ENCODE data around the gene POMGNT2. TPM values are rescaled to one million over a fixed set of nuclear protein-coding genes. Genes with fewer than 3 reads are reported as not detected.

Gene POMGNT2
- total and polyA plus RNA-seq, 4 donors, result 5.8 to 6.6 (median 6.5) TPM

GRCh38 chr3:43032646-43033628 lies 72.9 kb downstream of the POMGNT2 start (continued):
- TF ChIP-seq CTCF (IDR thresholded peaks at IDR 0.05; ENCODE audit: low read depth, low read length, missing input control) (no peak), SP1 (IDR thresholded peaks at IDR 0.05) (no peak), MAX (IDR thresholded peaks at IDR 0.05) (no peak)

GRCh38 chr3:43031889-43032545 lies 73.9 kb downstream of the POMGNT2 start:
- TF ChIP-seq SP1 (IDR thresholded peaks at IDR 0.05), result no peak
- no peak for TF ChIP-seq RXRA (IDR thresholded peaks at IDR 0.05)
- no peak for TF ChIP-seq HNF4G (IDR thresholded peaks at IDR 0.05)
- no peak for TF ChIP-seq GABPA (IDR thresholded peaks at IDR 0.05 in 1 of 2, conservative IDR thresholded peaks at IDR 0.05 in 1 of 2)
- no peak for TF ChIP-seq REST (IDR thresholded peaks at IDR 0.05)
- TF ChIP-seq FOXA2 (IDR thresholded peaks at IDR 0.05), result no peak
- H3K9me3 ChIP-seq (ENCODE audit: control insufficient read depth in 4 of 4, low read length in 3 of 4), result no peaks in the 10 kb centered on the region
- no peak overlapping the region for H3K4me3 ChIP-seq (ENCODE audit: low read depth in 1 of 3, low read length in 3 of 3)
- H3K36me3 ChIP-seq (ENCODE audit: control insufficient read depth in 4 of 4, insufficient read depth in 3 of 4, low read depth in 1 of 4, low read length in 3 of 4), result peaks cover 0 to 17% (median 0%) of the 10 kb centered on the region in 4 donors
- no peak overlapping the region for H3K9ac ChIP-seq (ENCODE audit: low read depth in 1 of 2, low read length in 2 of 2)
- H3K27ac ChIP-seq (ENCODE audit: low read depth in 1 of 2, low read length in 2 of 2), result no peak overlapping the region
- DNase-seq (ENCODE audit: low spot score), result no peak
- peaks cover 0 to 4% (median 0%) of the 10 kb centered on the region in 4 donors for H3K4me1 ChIP-seq (ENCODE audit: control insufficient read depth in 4 of 4, insufficient read depth in 4 of 4, low read length in 3 of 4)
- H3K27me3 ChIP-seq (ENCODE audit: control insufficient read depth in 4 of 4, insufficient read depth in 4 of 4, low read length in 3 of 4), result no peaks in the 10 kb centered on the region
- WGBS, result 94% methylated on average over 16 of the region's 16 CpGs

GRCh38 chr3:43031485-43031884 lies 74.4 kb downstream of the POMGNT2 start:
- H3K9ac ChIP-seq (ENCODE audit: low read depth in 1 of 2, low read length in 2 of 2), result no peak overlapping the region
- H3K9me3 ChIP-seq (ENCODE audit: control insufficient read depth in 4 of 4, low read length in 3 of 4), result no peaks in the 10 kb centered on the region
- no peak for DNase-seq (ENCODE audit: low spot score)
- H3K4me3 ChIP-seq (ENCODE audit: low read depth in 1 of 3, low read length in 3 of 3), result no peak overlapping the region
- peaks cover 0 to 13% (median 0%) of the 10 kb centered on the region in 4 donors for H3K36me3 ChIP-seq (ENCODE audit: control insufficient read depth in 4 of 4, insufficient read depth in 3 of 4, low read depth in 1 of 4, low read length in 3 of 4)
- H3K4me1 ChIP-seq (ENCODE audit: control insufficient read depth in 4 of 4, insufficient read depth in 4 of 4, low read length in 3 of 4), result peaks cover 0 to 4% (median 0%) of the 10 kb centered on the region in 4 donors
- WGBS, result 68% methylated on average over 4 of the region's 4 CpGs
- no peak overlapping the region for H3K27ac ChIP-seq (ENCODE audit: low read depth in 1 of 2, low read length in 2 of 2)
- no peaks in the 10 kb centered on the region for H3K27me3 ChIP-seq (ENCODE audit: control insufficient read depth in 4 of 4, insufficient read depth in 4 of 4, low read length in 3 of 4)
- TF ChIP-seq CTCF (IDR thresholded peaks at IDR 0.05; ENCODE audit: low read depth, low read length, missing input control), result no peak
- no peak for TF ChIP-seq RXRA (IDR thresholded peaks at IDR 0.05)
- no peak for TF ChIP-seq HNF4A (conservative IDR thresholded peaks at IDR 0.05)
- no peak for TF ChIP-seq JUND (IDR thresholded peaks at IDR 0.05)
- no peak for TF ChIP-seq SP1 (IDR thresholded peaks at IDR 0.05)
- TF ChIP-seq YY1 (IDR thresholded peaks at IDR 0.05), result no peak
- no peak for TF ChIP-seq FOXA2 (IDR thresholded peaks at IDR 0.05)
- TF ChIP-seq RAD21 (IDR thresholded peaks at IDR 0.05), result no peak
- TF ChIP-seq ZBTB33 (IDR thresholded peaks at IDR 0.05), result no peak
- TF ChIP-seq ATF3 (IDR thresholded peaks at IDR 0.05), result no peak
- TF ChIP-seq FOXA1 (IDR thresholded peaks at IDR 0.05), result no peak
- no peak for TF ChIP-seq GABPA (IDR thresholded peaks at IDR 0.05 in 1 of 2, conservative IDR thresholded peaks at IDR 0.05 in 1 of 2)

Data from liver (tissue), 9 donors.